GM19239 (cell line): ENCODE results near the gene USP4.
"Not testable (repeated sequence)": the region's sequence is repeated elsewhere in the genome, so short reads cannot be mapped to it uniquely, and the experiment has no call there.

Experiments
- DNase-seq: peaks from one replicate; pipeline ENCODE4 v3.0.0; 2011; ENCODE audit warnings: low spot score; ENCODE audit not compliant: insufficient read length
- FAIRE-seq: peaks from 2 replicates; lab custom pipeline; 2011; peaks lifted over from hg19 to GRCh38; lab: Jason Lieb, UNC

Gene USP4

DNA sequence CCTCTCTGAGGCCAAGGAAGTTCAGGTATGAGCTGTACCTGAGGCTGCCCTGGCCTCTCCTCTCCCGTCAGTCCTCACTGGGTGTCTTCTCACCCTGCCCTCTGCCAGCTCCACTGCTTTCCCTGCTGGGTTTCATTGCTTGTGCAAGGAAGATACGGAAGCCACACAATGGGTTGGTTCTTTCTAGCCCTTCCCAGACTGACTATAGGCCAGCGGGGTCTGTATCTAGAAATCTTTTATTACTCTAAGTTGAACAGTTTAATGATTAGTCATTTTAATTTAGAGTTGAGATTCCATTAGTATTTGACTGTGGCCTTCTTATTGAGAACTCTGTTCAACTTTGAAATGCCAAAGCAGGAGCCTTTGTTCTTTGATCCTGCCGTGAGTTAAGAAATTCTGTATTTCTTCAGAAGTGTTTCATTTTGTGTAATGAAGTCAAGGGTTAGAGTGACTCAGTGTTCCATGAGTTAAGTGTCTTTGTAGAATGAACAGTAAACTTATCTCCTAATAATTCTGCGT, 79.0 kb downstream of the USP4 start:
- FAIRE-seq (no peak), DNase-seq (no peak)

GRCh38 chr3:49257187-49257586, 82.7 kb downstream of the USP4 start:
- DNase-seq = no peak
- no peak for FAIRE-seq

- FAIRE-seq (no peak), DNase-seq (no peak)
These were observed 83.9 kb downstream of the USP4 start for GRCh38 chr3:49255718-49256511.

DNA sequence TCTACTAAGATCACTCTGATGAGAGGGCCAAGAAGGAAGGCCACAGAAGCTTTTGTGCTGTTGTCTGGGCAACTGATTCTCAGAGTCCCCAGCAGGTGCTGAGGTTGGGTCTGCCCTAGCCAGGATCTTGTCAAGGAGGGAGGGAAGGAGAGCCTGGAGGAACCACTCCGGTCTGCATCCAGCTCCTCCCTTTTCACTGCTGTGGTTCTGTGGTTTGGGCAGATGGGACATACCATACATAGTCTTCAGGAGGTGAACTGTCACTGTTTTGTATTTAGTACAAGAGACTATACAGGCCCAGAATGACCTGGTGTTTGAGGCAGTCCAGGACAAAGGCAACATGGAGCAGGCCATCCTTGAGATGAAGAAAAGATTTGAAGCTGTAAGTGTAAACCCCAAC, 84.7 kb downstream of the USP4 start:
- DNase-seq (no peak), FAIRE-seq (no peak)

- DNase-seq (no peak), FAIRE-seq (no peak)
These were observed 86.3 kb downstream of the USP4 start for GRCh38 chr3:49253512-49253911.

DNA sequence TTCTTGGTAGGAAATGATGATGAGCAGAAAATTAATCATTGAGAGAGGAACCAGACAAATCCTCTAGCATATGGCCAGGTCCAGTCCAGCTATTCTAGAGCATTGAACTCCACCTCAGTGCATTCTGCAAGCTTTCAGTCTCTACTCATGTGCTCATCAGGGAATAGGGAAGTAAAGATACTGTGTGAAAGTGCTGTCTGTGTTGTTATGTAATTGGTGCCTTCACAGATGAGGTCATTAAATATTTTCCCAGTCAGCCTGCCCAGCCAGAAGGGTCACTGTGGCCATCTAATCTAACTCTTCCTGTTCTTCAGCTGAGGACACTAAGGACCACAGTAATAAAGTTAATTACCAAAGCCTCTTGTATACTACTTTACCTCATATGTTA, 91.0 kb downstream of the USP4 start:
- no peak for DNase-seq
- no peak for FAIRE-seq

- FAIRE-seq (no peak), DNase-seq (no peak)
These were observed 95.2 kb downstream of the USP4 start for GRCh38 chr3:49244581-49245205.

- not testable (repeated sequence) for DNase-seq, FAIRE-seq
These were observed 99.8 kb downstream of the USP4 start for GRCh38 chr3:49240091-49240490.

GRCh38 chr3:49238274-49239127, 101.4 kb downstream of the USP4 start:
- DNase-seq (no peak), FAIRE-seq (no peak)

GRCh38 chr3:49237344-49237743, 102.5 kb downstream of the USP4 start:
- DNase-seq = no peak
- FAIRE-seq = no peak

- no peak for FAIRE-seq
- no peak for DNase-seq
These were observed 103.6 kb downstream of the USP4 start for GRCh38 chr3:49236226-49236625.

- FAIRE-seq, DNase-seq: not testable (repeated sequence)
These were observed 111.0 kb downstream of the USP4 start for GRCh38 chr3:49228817-49229216.
